ENCODE results near the gene SCP2D1.

- TF ChIP-seq CTCF (conservative IDR thresholded peaks at IDR 0.05; ENCODE audit: low read depth, low read length) (no peak), EZH2 (IDR thresholded peaks at IDR 0.05; ENCODE audit: borderline replicate concordance, low read depth, low read length, poor library complexity, severe bottlenecking) (no peak)
Measured at GRCh38 chr20:18781509-18781908, 32.1 kb upstream of the SCP2D1 start.
